HCT116 (cell line): ENCODE measurements around the gene COMMD10. TPM values are rescaled to one million over a fixed set of nuclear protein-coding genes. Genes with fewer than 3 reads are reported as not detected.

ENCODE experiments used
- ATAC-seq: fragments of 200-7000 bp; cut with Tn5 transposase; 2 replicates; pipeline ENCODE4 v1.9.1; 2020; ENCODE audit warnings: mild to moderate bottlenecking, moderate library complexity
- BruUV-seq: library from RNA; stranded (reverse); fragments of 400-500 nt; replicated peaks from 2 replicates; lab custom pipeline; 2021; lab: Mats Ljungman, UMichigan
- CTCF ChIA-PET: fragments of 300-600 bp; sonication (Branson Sonifier 250); formaldehyde crosslinking; loops from one replicate; lab custom pipeline; 2021; ENCODE audit warnings: antibody characterized with exemption; lab: Charles Lee
- POLR2A ChIA-PET: fragments of 300-600, 350-600 bp; sonication (Branson Sonifier 250); formaldehyde crosslinking; loops from one replicate; lab custom pipeline; 2021; ENCODE audit warnings: antibody characterized with exemption; lab: Charles Lee
- RAD21 ChIA-PET, 2 experiments: fragments of 300-600 bp; sonication (Branson Sonifier 250); formaldehyde crosslinking; loops; one replicate each; lab custom pipeline; 2023; ENCODE audit warnings: low total read pairs in 2 of 2; ENCODE audit not compliant: uncharacterized antibody in 2 of 2, unreplicated experiment in 2 of 2, low non-redundant PET in 1 of 2; lab: Charles Lee
- DNase-seq: peaks from one replicate; pipeline ENCODE4 v3.0.0-alpha.2; 2010; ENCODE audit warnings: low read depth, low spot score
- H2AFZ ChIP-seq: fragments of 200-600 bp; shearing (Covaris generic), sonication (generic); 2 replicates; pipeline ENCODE4 v1.6.1; 2017; ENCODE audit warnings: low read depth, mixed run types, mixed read lengths, antibody characterized with exemption, low read length; ENCODE audit not compliant: poor library complexity, severe bottlenecking
- H3K27ac ChIP-seq: 2 replicates; pipeline ENCODE4 v1.5.1; 2012; ENCODE audit warnings: low read depth, low read length
- H3K27me3 ChIP-seq: fragments of 200-600 bp; sonication (generic); 2 replicates; pipeline ENCODE4 v1.6.1; 2016; ENCODE audit warnings: mixed run types, low read length, mixed read lengths; ENCODE audit not compliant: insufficient read depth
- H3K36me3 ChIP-seq, 2 experiments: fragments of 200-500 bp in 1 of 2; fragments of 200-600 bp in 1 of 2; sonication (Bioruptor generic) in 1 of 2; sonication (generic) in 1 of 2; 2 replicates each; pipeline versions ENCODE4 v1.5.1 to v1.6.1; 2014 to 2016; ENCODE audit warnings: low read length in 2 of 2, inconsistent platforms in 1 of 2, mixed read lengths in 1 of 2, mixed run types in 1 of 2; ENCODE audit not compliant: insufficient read depth in 2 of 2, control insufficient read depth in 1 of 2
- H3K4me1 ChIP-seq, 2 experiments: fragments of 200-600 bp in 1 of 2; sonication (generic) in 1 of 2; 2 replicates each; pipeline versions ENCODE4 v1.5.1 to v1.6.1; 2012 to 2017; ENCODE audit warnings: low read length in 2 of 2, inconsistent platforms in 1 of 2, mild to moderate bottlenecking in 1 of 2, mixed read lengths in 1 of 2, mixed run types in 1 of 2, moderate library complexity in 1 of 2; ENCODE audit not compliant: insufficient read depth in 2 of 2, control insufficient read depth in 1 of 2
- H3K4me2 ChIP-seq: fragments of 200-600 bp; sonication (generic); 2 replicates; pipeline ENCODE4 v1.6.1; 2017; ENCODE audit warnings: mixed run types, low read length, mixed read lengths
- H3K4me3 ChIP-seq, 2 experiments: fragments of 200-600 bp in 1 of 2; sonication (generic) in 1 of 2; replicated peaks in 1 of 2; 2 replicates each; pipeline ENCODE4 v1.5.1; 2011 to 2016; ENCODE audit warnings: low read length in 2 of 2, control low read depth in 1 of 2, low read depth in 1 of 2, mild to moderate bottlenecking in 1 of 2, mixed read lengths in 1 of 2, mixed run types in 1 of 2
- H3K79me2 ChIP-seq: fragments of 200-600 bp; sonication (generic); 2 replicates; pipeline ENCODE4 v1.6.1; 2017; ENCODE audit warnings: mild to moderate bottlenecking, mixed run types, low read length, moderate library complexity, mixed read lengths; ENCODE audit not compliant: insufficient read depth
- H3K9ac ChIP-seq: fragments of 200-600 bp; sonication (generic); 2 replicates; pipeline ENCODE4 v1.6.1; 2016; ENCODE audit warnings: low read length, mixed read lengths
- H3K9me2 ChIP-seq: fragments of 200-600 bp; sonication (generic), shearing (Covaris generic); 2 replicates; pipeline ENCODE4 v1.6.1; 2017; ENCODE audit warnings: mixed run types, mild to moderate bottlenecking, moderate library complexity; ENCODE audit not compliant: insufficient read depth
- H3K9me3 ChIP-seq, 2 experiments: fragments of 200-500 bp in 1 of 2; fragments of 200-600 bp in 1 of 2; sonication (Bioruptor generic) in 1 of 2; sonication (generic) in 1 of 2; 2 replicates each; pipeline ENCODE4 v1.6.1; 2014 to 2017; ENCODE audit warnings: low read length in 2 of 2, mixed read lengths in 2 of 2, inconsistent platforms in 1 of 2, low read depth in 1 of 2, mild to moderate bottlenecking in 1 of 2, mixed run types in 1 of 2, moderate library complexity in 1 of 2; ENCODE audit not compliant: control insufficient read depth in 1 of 2, insufficient read depth in 1 of 2
- H4K20me1 ChIP-seq: fragments of 200-600 bp; sonication (generic), shearing (Covaris generic); 2 replicates; pipeline ENCODE4 v1.6.1; 2017; ENCODE audit warnings: mixed run types, mild to moderate bottlenecking, moderate library complexity; ENCODE audit not compliant: insufficient read depth
- ATF3 ChIP-seq: IDR thresholded peaks from 2 replicates; pipeline ENCODE4 v1.6.1; 2012
- JUND ChIP-seq: IDR thresholded peaks from 2 replicates; pipeline ENCODE4 v1.6.1; 2012
- POLR2AphosphoS5 ChIP-seq: IDR thresholded peaks from 2 replicates; pipeline ENCODE4 v1.6.1; 2011; ENCODE audit warnings: mild to moderate bottlenecking, low read depth, low read length, moderate library complexity
- RAD21 ChIP-seq: IDR thresholded peaks from 2 replicates; pipeline ENCODE4 v1.6.1; 2012; ENCODE audit warnings: low read depth, mild to moderate bottlenecking
- SP1 ChIP-seq: IDR thresholded peaks from 2 replicates; pipeline ENCODE4 v1.6.1; 2012; ENCODE audit warnings: low read depth
- SRF ChIP-seq: IDR thresholded peaks from 2 replicates; pipeline ENCODE4 v1.6.1; 2012; ENCODE audit warnings: low read depth
- ZBTB33 ChIP-seq: IDR thresholded peaks from 2 replicates; pipeline ENCODE4 v1.6.1; 2011; ENCODE audit warnings: mild to moderate bottlenecking, low read length, moderate library complexity; ENCODE audit not compliant: insufficient replicate concordance; ENCODE audit errors: extremely low read depth
- intact Hi-C: fragments of 100-400 bp; cut with micrococcal nuclease; formaldehyde crosslinking; loops from 2 replicates; pipeline ENCODE4 v1.10.0; 2022
- total RNA-seq: library from RNA; stranded (reverse); gene quantifications from one replicate; pipeline ENCODE4 v1.2.1, GENCODE V29; 2021; ENCODE audit not compliant: unreplicated experiment
- TF ChIP-seq, protein P1 (sequence below): IDR thresholded peaks from 2 replicates; pipeline ENCODE4 v1.6.1; 2012
- TF ChIP-seq, protein P2 (sequence below), 3 experiments: fragments of 200-600 bp in 1 of 3; sonication (generic) in 1 of 3; IDR thresholded peaks in 2 of 3; conservative IDR thresholded peaks in 1 of 3; 2 replicates each; pipeline ENCODE4 v1.5.1; 2012 to 2017; ENCODE audit warnings: low read depth in 2 of 3, low read length in 2 of 3, antibody characterized with exemption in 1 of 3, borderline replicate concordance in 1 of 3, control low read depth in 1 of 3, mild to moderate bottlenecking in 1 of 3, mixed read lengths in 1 of 3, mixed run types in 1 of 3, moderate library complexity in 1 of 3; ENCODE audit not compliant: insufficient read depth in 1 of 3

COMMD10 gene
- total RNA-seq, 1 experiment from 2014 or later: 35.3 TPM

- DNase-seq (no peak), ATAC-seq (peak; percentile 60; the same call in 1 of the 2 replicates)
- no peak overlapping the region for H3K27ac ChIP-seq
- no TSS peak for BruUV-seq
- no peaks in the 10 kb centered on the region for H3K27me3 ChIP-seq
- H3K36me3 ChIP-seq: no peaks in the 10 kb centered on the region
- no peaks in the 10 kb centered on the region for H3K4me1 ChIP-seq
- intact Hi-C loops: no loop called here
- H3K9me3 ChIP-seq: 0 out of 4 replicates have a peak, but pooled peaks cover 0 to 3% of the 10 kb centered on the region in 2 experiments
- H3K79me2 ChIP-seq: no peaks in the 10 kb centered on the region
- H3K4me3 ChIP-seq: no peak overlapping the region
- H3K9ac ChIP-seq: no peak overlapping the region
- H2AFZ ChIP-seq: no peak overlapping the region
- H4K20me1 ChIP-seq: no peaks in the 10 kb centered on the region
- CTCF ChIA-PET: no interaction called here
- H3K9me2 ChIP-seq: no peaks in the 10 kb centered on the region
- TF ChIP-seq SRF (no peak), ATF3 (no peak), POLR2AphosphoS5 (no peak), JUND (no peak), ZBTB33 (no peak), RAD21 (peak; percentile 6; the same call in 1 of the 2 replicates), SP1 (no peak)
- TF ChIP-seq, protein P1, sequence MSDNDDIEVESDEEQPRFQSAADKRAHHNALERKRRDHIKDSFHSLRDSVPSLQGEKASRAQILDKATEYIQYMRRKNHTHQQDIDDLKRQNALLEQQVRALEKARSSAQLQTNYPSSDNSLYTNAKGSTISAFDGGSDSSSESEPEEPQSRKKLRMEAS: no peak
- TF ChIP-seq, protein P2, sequence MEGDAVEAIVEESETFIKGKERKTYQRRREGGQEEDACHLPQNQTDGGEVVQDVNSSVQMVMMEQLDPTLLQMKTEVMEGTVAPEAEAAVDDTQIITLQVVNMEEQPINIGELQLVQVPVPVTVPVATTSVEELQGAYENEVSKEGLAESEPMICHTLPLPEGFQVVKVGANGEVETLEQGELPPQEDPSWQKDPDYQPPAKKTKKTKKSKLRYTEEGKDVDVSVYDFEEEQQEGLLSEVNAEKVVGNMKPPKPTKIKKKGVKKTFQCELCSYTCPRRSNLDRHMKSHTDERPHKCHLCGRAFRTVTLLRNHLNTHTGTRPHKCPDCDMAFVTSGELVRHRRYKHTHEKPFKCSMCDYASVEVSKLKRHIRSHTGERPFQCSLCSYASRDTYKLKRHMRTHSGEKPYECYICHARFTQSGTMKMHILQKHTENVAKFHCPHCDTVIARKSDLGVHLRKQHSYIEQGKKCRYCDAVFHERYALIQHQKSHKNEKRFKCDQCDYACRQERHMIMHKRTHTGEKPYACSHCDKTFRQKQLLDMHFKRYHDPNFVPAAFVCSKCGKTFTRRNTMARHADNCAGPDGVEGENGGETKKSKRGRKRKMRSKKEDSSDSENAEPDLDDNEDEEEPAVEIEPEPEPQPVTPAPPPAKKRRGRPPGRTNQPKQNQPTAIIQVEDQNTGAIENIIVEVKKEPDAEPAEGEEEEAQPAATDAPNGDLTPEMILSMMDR (IDR thresholded peaks at IDR 0.05 in 2 of 3, conservative IDR thresholded peaks at IDR 0.05 in 1 of 3; ENCODE audit: borderline replicate concordance in 1 of 3, insufficient read depth in 1 of 3, low read depth in 2 of 3, low read length in 2 of 3): peak in 2 of 3 experiments; percentile 37 to 41; a peak in 4 of 6 replicates
- H3K4me2 ChIP-seq: no peak overlapping the region
- RAD21 ChIA-PET: no interaction called here
- POLR2A ChIA-PET: no interaction called here
Observed at GRCh38 chr5:116289276-116289675, 204.5 kb downstream of the COMMD10 start.
